GM21723 (cell line): ENCODE measurements around the gene HIGD2A.

Experiments used
- ATAC-seq: cut with Tn5 transposase; IDR thresholded peaks from one replicate; pipeline ENCODE4 v1.9.1; 2021; ENCODE audit warnings: mild to moderate bottlenecking, moderate library complexity; ENCODE audit not compliant: unreplicated experiment

Gene HIGD2A, protein sequence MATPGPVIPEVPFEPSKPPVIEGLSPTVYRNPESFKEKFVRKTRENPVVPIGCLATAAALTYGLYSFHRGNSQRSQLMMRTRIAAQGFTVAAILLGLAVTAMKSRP

GRCh38 chr5:176388444-176389134 is at the start of gene HIGD2A, which contains the start of gene NOP16:
HIGD2A (plus strand) TSS chr5:176388751; CDS start chr5:176388820, 69 bp downstream.
NOP16 (minus strand) TSS chr5:176388598; CDS start chr5:176388539, 59 bp downstream.
- peak; percentile 88 for ATAC-seq

DNA sequence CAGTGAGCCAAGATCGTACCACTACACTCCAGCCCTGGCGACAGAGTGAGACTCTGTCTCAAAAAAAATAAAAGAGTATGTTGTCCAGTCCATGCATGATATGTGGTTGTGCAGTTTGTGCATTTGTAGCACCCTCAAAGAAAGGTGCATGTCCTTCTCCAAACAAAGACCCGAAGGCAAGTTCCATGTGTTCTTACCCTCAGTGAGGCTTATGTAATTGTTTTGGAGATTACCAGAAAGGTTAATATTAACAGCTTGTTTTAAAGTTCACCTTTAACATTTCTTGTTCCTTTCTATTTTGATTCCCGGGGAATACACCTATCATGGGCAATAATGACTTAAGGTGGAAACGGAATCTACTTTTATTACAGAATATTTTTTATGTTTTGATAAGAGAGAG is 49.2 kb upstream of the HIGD2A start:
- ATAC-seq = no peak

DNA sequence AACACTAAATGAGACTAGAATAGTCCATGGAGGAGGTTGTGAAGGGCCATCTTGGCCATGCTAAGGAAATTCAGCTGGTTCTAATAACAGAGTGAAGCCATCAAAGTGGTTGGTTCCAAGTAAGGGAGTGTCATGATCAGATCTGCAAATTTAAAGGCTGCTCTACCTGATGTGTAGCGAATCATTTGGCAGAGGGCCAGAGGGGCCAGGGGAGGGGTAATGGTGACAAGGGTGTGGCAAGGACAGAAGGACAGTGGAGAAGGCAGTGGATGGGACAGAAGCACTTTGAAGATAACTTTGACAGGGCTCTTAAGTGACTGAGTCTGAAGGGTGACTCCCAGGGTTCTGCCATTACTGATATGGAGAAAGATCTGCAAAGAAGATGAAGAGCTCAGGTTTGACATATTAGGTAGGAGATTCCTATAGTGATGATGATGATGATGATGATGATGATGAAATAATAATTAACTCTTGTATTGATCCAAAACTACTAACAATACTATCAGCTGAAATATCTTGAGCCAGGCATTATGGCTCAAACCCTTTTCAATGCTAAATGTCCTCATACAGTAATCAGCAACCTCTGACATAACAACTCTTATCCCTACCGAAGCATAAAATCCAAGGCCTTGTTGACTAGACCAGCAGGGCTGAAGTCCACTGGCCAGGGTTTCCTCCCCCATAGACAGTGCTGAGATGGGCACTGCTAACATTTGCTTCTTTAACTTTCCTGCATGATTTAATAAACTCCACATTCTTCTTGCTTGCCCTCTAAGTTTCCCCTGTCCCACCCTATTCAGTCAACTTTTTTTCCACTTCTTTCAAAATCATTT is 47.0 kb upstream of the HIGD2A start:
- no peak for ATAC-seq

- no peak for ATAC-seq
Measured at GRCh38 chr5:176342158-176342483, 46.4 kb upstream of the HIGD2A start.

DNA sequence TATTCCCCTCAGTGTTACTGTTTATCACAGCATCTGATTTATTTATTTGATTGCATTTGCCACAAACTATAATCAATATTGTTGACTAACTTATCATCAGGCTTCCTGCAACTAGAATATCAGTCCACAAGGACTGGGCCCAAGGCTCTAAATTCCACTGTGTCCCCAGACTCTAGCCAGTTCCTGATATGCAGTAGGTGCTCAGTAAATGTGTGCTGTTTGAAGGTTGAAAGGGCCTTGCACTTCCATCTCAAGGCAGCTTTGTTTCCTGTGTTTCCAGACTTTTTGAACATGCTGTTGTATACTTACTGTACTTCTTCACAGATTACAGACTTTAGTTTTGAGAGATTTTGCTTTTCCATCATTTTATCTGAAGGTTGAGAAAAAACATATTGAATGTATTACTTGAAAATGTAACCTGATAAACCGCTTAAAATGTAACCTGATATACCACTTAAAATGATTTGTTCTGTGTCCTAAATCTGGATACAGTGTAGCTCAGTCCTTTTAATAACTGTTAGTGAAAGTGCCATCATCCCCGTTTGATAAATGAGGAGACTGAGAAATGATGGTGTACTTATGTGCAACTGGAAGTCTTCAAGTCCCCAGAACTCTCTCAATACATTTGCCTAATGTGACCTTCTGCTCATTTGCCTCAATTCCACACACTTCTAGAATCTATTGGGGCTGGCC is 45.6 kb upstream of the HIGD2A start:
- ATAC-seq = no peak

GRCh38 chr5:176350416-176350815 is 38.1 kb upstream of the HIGD2A start:
- ATAC-seq = no peak

- peak; percentile 65 for ATAC-seq
Measured at GRCh38 chr5:176352116-176352878, 36.3 kb upstream of the HIGD2A start.

DNA sequence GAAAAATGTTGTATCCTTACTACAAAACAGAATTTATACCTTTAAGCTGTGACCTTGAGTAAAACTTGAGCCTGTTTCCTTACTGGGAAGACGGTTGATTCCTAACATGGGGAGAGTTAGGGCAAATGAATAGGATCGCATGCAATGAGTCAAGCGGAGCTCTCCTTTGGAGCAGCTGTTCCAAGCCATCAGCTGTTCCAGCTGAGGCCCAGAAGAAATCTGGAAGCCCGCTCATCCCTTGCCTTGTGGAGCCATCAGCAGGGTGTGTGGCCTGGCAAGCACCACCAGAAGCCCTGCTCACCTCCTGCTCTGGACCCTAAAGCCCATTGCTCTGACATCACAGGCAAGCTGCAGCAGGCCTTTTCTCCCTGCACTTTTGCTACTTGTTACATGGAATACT is 35.0 kb upstream of the HIGD2A start:
- ATAC-seq = no peak

DNA sequence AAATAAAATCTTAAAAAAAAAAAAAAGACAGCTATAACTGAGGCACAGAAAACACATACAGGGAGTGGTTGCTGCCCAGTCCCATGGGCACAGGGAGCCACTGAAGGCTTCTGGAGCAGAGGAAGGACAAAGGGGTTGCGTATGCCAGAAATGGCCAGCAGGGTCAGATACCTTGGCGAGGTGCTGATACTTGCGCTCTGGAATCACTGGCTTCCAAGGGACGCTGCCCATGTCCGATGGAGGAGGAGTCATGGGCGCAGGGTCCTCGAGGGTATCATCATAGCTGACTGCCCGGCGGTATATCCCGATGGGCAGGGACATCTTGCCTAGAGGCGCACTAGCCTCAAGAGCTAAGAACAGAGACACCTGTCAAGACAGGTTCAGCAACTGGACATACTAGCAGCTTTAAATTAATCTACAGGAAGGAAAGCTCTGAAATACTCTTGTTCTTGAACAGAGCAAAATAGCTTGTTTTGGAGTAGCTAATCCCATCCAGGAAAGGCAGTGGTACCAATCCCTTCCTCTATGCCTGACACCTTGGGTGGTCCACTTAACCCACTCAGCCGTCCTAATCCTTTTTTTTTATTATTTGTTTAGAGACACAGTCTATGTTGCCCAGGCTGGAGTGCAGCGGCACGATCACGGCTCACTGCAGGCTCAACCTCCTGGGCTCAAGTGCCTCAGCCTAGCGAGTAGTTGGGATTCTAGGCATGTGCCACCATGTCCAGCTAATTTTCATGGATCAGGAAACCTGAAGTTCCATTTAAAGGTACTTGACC is 33.0 kb upstream of the HIGD2A start:
- ATAC-seq = no peak

- ATAC-seq = no peak
Measured at GRCh38 chr5:176356179-176356566, 32.4 kb upstream of the HIGD2A start.

DNA sequence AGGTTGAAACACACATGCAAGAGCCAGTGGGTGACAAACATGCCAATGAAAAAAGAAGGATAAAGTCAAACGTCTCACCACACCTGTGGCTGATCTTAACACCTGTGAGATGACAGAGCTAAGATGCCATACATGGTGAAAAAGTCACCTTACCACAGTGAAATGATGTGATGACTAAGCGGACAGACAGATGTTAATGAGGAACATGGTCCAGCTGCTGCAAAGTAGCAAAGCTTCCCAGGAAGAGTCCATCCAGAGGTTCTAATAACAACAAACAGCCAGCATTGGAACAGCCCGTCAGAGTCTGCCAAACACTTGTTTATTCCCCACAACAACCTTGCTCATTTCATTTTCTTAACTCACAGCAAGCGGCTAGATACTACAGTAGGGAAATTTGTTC is 28.9 kb upstream of the HIGD2A start:
- no peak for ATAC-seq

DNA sequence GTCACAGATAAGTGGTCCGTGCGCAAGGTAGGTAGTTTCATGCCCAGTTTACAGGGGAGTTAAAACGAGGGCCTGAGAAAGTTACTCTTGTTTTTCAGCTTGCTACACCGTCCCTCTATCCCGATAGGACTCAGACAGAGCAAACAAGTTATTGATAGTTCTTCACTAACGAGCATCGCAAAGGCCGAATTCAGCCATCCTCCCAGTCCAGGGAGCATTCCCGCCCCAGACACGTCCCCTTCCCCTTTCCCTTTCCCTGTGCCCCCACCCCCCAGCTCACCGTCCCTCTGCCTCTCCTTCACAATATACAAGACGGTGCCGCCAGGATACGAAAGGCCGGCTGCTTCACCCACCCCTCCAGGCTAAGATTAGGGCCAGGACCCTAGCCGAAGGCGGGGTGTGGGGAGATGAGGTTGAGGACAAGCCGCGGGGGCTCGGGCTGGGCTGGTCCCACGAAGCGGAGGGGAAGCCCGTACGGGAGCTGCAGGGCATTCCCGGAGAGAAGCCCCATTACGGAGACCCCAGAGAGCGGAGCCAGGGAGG is 27.6 kb upstream of the HIGD2A start:
- peak; percentile 4 for ATAC-seq

- ATAC-seq = peak; percentile 89
Measured at GRCh38 chr5:176361437-176362232, 26.9 kb upstream of the HIGD2A start, which contains the start of gene KIAA1191. KIAA1191 (minus strand) TSS chr5:176361764; CDS start chr5:176359508, 2,256 bp downstream.

- ATAC-seq = peak; percentile 10
Measured at GRCh38 chr5:176362233-176362490, 26.4 kb upstream of the HIGD2A start.

DNA sequence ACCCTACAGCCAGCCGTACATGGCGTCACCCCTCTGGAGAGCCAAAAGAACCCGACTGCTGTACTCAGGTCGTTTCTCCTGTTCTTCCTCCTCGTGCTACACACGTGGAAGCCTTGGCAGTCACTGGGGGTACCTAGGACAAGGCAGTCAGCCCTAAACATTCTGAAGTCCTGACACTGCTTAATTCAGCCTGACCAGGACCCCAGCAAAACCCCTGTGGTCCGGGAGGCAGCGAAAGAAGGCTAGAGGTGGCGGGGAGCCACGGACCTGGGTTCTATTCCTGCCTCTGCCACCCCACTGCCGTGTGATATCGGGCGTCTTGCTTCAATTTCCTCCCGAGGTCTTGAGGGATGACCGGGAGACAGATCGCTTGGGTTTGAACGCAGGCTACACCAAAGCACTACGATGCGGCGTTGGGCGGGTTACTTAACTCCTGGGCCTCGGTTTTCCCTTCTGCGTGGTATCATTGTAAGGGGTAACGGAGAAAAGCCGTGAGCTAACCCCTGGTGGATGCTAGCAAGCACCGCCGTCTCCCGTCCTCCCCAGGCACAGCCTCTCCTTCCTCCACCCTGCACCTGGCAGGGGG is 23.7 kb upstream of the HIGD2A start:
- ATAC-seq = no peak

DNA sequence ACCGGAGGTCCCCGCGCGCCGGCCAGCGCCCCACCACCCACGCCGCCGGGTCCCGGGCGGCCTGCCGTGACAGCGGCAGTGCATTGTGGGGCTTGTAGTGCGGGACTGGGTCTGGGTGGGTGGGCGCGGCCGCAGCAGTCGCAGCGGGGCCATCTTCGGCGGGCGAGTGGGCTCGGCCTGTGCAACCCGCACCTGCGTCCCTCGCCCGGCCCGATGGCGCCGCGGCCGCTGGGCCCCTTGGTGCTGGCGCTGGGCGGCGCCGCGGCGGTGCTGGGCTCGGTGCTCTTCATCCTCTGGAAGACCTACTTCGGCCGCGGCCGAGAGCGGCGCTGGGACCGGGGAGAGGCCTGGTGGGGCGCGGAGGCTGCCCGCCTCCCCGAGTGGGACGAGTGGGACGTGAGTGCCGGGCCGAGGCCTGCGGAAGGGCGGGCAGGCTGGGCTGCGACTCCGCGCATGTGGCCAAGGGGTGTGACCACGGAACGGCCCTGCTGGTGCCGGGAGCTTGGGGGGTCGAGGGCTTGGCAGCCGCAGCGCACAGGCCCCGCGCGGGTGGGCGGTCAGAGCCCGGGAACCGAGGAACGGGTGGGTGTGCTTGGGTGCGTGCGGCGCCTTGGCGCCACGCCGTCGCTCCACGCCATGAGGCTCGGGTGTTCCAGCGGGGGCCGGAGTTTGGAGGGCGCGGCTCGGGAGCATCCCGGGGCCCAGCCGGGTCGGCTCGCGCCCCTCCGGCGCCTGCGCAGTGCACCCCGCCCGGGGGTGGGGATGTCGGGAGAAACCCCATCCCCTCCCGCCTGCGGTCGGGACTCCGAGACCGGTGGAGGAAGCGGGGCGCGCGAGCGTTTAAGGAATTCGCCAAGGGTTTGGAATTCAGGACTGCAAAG is 23.0 kb upstream of the HIGD2A start, which contains the start of gene ARL10:
Gene ARL10 (plus strand): TSS at position 137 of the 881 bp plus-strand sequence. CDS start 77 bp downstream, at position 214.
- ATAC-seq = peak; percentile 34

- ATAC-seq = no peak
Measured at GRCh38 chr5:176366232-176366894, 22.2 kb upstream of the HIGD2A start.
